ENCODE results near the gene NUP188. TPM values are rescaled to one million over a fixed set of nuclear protein-coding genes. Genes with fewer than 3 reads are reported as not detected.

The NUP188 gene
- total and polyA plus RNA-seq, 12 donors, result 12.7 to 27.3 (median 19.9) TPM

- Histone ChIP-seq H3K27ac (no peak overlapping the region), H3K27me3 (no peaks in the 10 kb centered on the region), H3K4me3 (no peak overlapping the region), H3K4me1 (peaks cover 0 to 25% (median 15%) of the 10 kb centered on the region in 9 donors), H3K36me3 (peaks cover 0 to 99% (median 47%) of the 10 kb centered on the region in 9 donors), H3K9me3 (no peaks in the 10 kb centered on the region)
- TF ChIP-seq CTCF (IDR thresholded peaks at IDR 0.05), result no peak
- no peak for ATAC-seq
- no peak for DNase-seq
- 87 to 89% methylated on average over 12 to 13 of the region's 13 CpGs for WGBS, 2 donors
- intact Hi-C loops (cut with DNase I), result no loop called here
These were observed 61.6 kb downstream of the NUP188 start for GRCh38 chr9:129008986-129009583.

- H3K4me1 ChIP-seq, result peaks cover 0 to 25% (median 15%) of the 10 kb centered on the region in 9 donors
- H3K27me3 ChIP-seq, result no peaks in the 10 kb centered on the region
- no peaks in the 10 kb centered on the region for H3K9me3 ChIP-seq
- H3K27ac ChIP-seq, result no peak overlapping the region
- H3K4me3 ChIP-seq, result no peak overlapping the region
- 94 to 97% methylated on average over 17 of the region's 17 CpGs for WGBS, 2 donors
- ATAC-seq (no peak), DNase-seq (no peak)
- peaks cover 0 to 99% (median 53%) of the 10 kb centered on the region in 9 donors for H3K36me3 ChIP-seq
- intact Hi-C loops (cut with DNase I), result loop anchor here in 1 of 10 donors (10.0 kb wide), 1 partner anchor 165 kb away; no protein-coding TSS in a partner anchor
- no peak for TF ChIP-seq CTCF (IDR thresholded peaks at IDR 0.05)
These were observed 62.2 kb downstream of the NUP188 start for GRCh38 chr9:129009584-129010141.

GRCh38 chr9:129010267-129010975 lies 62.9 kb downstream of the NUP188 start:
- Histone ChIP-seq H3K4me1 (peaks cover 0 to 25% (median 15%) of the 10 kb centered on the region in 9 donors), H3K27me3 (no peaks in the 10 kb centered on the region), H3K36me3 (peaks cover 0 to 99% (median 47%) of the 10 kb centered on the region in 9 donors), H3K27ac (no peak overlapping the region), H3K9me3 (no peaks in the 10 kb centered on the region), H3K4me3 (no peak overlapping the region)
- 90 to 95% methylated on average over 8 of the region's 8 CpGs for WGBS, 2 donors
- intact Hi-C loops (cut with DNase I), result loop anchor here in 1 of 10 donors (10.0 kb wide), 1 partner anchor 166 kb away; no protein-coding TSS in a partner anchor
- ATAC-seq (no peak), DNase-seq (no peak)
- TF ChIP-seq CTCF (IDR thresholded peaks at IDR 0.05), result no peak

DNA sequence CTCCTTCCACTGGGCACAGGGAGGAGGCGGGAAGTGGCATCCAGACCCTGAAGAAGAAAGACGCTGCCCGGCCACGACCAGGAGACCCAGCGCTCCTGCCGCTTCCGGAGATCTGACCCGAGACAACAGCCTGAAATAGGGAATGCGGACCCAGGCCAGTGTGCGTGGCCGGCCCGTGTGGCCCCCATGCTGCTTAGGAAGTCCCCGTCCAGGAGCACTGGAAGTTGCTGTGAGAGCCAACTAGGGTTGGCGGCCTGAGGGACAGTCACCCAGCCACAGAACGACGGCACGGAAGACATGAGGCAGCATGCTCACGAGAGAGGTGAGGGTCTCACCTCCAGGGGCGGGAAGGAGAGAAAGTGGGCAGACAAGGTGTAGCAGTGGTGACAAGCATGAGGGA lies 63.7 kb downstream of the NUP188 start:
- no peak overlapping the region for H3K4me3 ChIP-seq
- H3K27me3 ChIP-seq, result no peaks in the 10 kb centered on the region
- H3K4me1 ChIP-seq, result peaks cover 0 to 24% (median 15%) of the 10 kb centered on the region in 9 donors
- ATAC-seq (no peak), DNase-seq (no peak)
- no peak overlapping the region for H3K27ac ChIP-seq
- H3K9me3 ChIP-seq, result no peaks in the 10 kb centered on the region
- 95 to 96% methylated on average over 19 of the region's 19 CpGs for WGBS, 2 donors
- no peak for TF ChIP-seq CTCF (IDR thresholded peaks at IDR 0.05)
- H3K36me3 ChIP-seq, result peaks cover 0 to 99% (median 39%) of the 10 kb centered on the region in 9 donors
- intact Hi-C loops (cut with DNase I), result loop anchor here in 1 of 10 donors (10.0 kb wide), 1 partner anchor 166 kb away; no protein-coding TSS in a partner anchor
